ENCODE results near the gene PRDM16. TPM values are rescaled to one million over a fixed set of nuclear protein-coding genes. Genes with fewer than 3 reads are reported as not detected.

PRDM16 gene
- total and polyA plus RNA-seq, 2 of the 13 experiments (the other 11 are each of a cell fraction or from before 2014, with no cell fraction given) = 0.15 to 0.81 TPM

DNA sequence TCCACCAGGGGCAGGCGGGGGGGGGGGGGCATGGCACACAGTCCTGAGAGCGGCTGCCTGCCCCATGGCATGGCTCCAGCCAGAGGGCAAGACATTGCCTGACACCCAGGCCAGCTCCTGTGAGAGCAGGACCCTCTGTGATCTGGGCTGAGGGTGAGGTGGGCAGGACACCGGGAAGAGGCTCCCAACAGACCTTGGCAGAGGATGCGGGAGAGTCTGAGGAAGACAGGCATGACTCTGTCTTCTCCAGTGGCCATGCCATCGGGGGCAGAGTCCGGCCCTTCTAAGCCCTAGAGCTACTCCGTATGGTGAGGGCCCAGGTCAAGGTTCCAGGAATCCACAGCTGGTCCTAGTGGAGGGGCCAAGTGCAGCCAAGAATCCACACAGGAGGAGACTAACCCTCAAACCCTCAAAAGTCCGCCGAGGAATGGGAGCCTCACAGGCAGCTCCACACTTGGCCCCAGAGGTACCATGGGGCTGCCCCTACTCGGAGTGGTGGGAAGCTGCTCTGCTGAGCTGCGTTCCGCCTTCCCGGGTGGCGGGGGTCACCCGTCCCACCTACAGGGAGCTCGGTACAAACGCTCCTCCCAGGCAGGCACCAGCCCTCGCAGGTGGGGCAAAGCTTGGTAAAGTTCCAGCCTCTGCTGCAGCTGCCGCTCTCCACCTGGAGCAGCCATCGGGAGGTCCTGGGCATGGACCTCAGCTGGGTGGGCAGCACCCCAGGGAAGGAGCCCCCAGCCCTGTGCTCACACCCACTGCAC, 41.2 kb upstream of the PRDM16 start (continued):
- TF ChIP-seq ZBTB40 (IDR thresholded peaks at IDR 0.05) = no peak
- no peak for TF ChIP-seq ZBTB40 (CRISPR knock-in tag; IDR thresholded peaks at IDR 0.05)
- no peak for TF ChIP-seq REL (CRISPR knock-in tag; conservative IDR thresholded peaks at IDR 0.05)
- TF ChIP-seq, protein P1, sequence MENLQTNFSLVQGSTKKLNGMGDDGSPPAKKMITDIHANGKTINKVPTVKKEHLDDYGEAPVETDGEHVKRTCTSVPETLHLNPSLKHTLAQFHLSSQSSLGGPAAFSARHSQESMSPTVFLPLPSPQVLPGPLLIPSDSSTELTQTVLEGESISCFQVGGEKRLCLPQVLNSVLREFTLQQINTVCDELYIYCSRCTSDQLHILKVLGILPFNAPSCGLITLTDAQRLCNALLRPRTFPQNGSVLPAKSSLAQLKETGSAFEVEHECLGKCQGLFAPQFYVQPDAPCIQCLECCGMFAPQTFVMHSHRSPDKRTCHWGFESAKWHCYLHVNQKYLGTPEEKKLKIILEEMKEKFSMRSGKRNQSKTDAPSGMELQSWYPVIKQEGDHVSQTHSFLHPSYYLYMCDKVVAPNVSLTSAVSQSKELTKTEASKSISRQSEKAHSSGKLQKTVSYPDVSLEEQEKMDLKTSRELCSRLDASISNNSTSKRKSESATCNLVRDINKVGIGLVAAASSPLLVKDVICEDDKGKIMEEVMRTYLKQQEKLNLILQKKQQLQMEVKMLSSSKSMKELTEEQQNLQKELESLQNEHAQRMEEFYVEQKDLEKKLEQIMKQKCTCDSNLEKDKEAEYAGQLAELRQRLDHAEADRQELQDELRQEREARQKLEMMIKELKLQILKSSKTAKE (CRISPR knock-in tag; IDR thresholded peaks at IDR 0.05; ENCODE audit: borderline replicate concordance) = no peak
- TF ChIP-seq SMARCE1 (IDR thresholded peaks at IDR 0.05; ENCODE audit: borderline replicate concordance) = no peak
- no peak for TF ChIP-seq ZNF407 (CRISPR knock-in tag; IDR thresholded peaks at IDR 0.05; ENCODE audit: not compliant biosample characterization)
- no peak for TF ChIP-seq SP4 (CRISPR knock-in tag; IDR thresholded peaks at IDR 0.05)
- TF ChIP-seq EHMT2 (IDR thresholded peaks at IDR 0.05; ENCODE audit: borderline replicate concordance, low read depth, low read length) = no peak
